ENCODE data around the gene KIF22. TPM values are rescaled to one million over a fixed set of nuclear protein-coding genes. Genes with fewer than 3 reads are reported as not detected.

Gene KIF22
- total and polyA plus RNA-seq, 9 of the 15 experiments (the other 6 are each of a cell fraction or from before 2014, with no cell fraction given) = 8.7 to 232 (median 131) TPM

GRCh38 chr16:29811896-29812665 is 21.5 kb downstream of the KIF22 start, which contains the start of gene PRRT2 (continued):
- TF ChIP-seq, protein P1, sequence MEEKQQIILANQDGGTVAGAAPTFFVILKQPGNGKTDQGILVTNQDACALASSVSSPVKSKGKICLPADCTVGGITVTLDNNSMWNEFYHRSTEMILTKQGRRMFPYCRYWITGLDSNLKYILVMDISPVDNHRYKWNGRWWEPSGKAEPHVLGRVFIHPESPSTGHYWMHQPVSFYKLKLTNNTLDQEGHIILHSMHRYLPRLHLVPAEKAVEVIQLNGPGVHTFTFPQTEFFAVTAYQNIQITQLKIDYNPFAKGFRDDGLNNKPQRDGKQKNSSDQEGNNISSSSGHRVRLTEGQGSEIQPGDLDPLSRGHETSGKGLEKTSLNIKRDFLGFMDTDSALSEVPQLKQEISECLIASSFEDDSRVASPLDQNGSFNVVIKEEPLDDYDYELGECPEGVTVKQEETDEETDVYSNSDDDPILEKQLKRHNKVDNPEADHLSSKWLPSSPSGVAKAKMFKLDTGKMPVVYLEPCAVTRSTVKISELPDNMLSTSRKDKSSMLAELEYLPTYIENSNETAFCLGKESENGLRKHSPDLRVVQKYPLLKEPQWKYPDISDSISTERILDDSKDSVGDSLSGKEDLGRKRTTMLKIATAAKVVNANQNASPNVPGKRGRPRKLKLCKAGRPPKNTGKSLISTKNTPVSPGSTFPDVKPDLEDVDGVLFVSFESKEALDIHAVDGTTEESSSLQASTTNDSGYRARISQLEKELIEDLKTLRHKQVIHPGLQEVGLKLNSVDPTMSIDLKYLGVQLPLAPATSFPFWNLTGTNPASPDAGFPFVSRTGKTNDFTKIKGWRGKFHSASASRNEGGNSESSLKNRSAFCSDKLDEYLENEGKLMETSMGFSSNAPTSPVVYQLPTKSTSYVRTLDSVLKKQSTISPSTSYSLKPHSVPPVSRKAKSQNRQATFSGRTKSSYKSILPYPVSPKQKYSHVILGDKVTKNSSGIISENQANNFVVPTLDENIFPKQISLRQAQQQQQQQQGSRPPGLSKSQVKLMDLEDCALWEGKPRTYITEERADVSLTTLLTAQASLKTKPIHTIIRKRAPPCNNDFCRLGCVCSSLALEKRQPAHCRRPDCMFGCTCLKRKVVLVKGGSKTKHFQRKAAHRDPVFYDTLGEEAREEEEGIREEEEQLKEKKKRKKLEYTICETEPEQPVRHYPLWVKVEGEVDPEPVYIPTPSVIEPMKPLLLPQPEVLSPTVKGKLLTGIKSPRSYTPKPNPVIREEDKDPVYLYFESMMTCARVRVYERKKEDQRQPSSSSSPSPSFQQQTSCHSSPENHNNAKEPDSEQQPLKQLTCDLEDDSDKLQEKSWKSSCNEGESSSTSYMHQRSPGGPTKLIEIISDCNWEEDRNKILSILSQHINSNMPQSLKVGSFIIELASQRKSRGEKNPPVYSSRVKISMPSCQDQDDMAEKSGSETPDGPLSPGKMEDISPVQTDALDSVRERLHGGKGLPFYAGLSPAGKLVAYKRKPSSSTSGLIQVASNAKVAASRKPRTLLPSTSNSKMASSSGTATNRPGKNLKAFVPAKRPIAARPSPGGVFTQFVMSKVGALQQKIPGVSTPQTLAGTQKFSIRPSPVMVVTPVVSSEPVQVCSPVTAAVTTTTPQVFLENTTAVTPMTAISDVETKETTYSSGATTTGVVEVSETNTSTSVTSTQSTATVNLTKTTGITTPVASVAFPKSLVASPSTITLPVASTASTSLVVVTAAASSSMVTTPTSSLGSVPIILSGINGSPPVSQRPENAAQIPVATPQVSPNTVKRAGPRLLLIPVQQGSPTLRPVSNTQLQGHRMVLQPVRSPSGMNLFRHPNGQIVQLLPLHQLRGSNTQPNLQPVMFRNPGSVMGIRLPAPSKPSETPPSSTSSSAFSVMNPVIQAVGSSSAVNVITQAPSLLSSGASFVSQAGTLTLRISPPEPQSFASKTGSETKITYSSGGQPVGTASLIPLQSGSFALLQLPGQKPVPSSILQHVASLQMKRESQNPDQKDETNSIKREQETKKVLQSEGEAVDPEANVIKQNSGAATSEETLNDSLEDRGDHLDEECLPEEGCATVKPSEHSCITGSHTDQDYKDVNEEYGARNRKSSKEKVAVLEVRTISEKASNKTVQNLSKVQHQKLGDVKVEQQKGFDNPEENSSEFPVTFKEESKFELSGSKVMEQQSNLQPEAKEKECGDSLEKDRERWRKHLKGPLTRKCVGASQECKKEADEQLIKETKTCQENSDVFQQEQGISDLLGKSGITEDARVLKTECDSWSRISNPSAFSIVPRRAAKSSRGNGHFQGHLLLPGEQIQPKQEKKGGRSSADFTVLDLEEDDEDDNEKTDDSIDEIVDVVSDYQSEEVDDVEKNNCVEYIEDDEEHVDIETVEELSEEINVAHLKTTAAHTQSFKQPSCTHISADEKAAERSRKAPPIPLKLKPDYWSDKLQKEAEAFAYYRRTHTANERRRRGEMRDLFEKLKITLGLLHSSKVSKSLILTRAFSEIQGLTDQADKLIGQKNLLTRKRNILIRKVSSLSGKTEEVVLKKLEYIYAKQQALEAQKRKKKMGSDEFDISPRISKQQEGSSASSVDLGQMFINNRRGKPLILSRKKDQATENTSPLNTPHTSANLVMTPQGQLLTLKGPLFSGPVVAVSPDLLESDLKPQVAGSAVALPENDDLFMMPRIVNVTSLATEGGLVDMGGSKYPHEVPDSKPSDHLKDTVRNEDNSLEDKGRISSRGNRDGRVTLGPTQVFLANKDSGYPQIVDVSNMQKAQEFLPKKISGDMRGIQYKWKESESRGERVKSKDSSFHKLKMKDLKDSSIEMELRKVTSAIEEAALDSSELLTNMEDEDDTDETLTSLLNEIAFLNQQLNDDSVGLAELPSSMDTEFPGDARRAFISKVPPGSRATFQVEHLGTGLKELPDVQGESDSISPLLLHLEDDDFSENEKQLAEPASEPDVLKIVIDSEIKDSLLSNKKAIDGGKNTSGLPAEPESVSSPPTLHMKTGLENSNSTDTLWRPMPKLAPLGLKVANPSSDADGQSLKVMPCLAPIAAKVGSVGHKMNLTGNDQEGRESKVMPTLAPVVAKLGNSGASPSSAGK (IDR thresholded peaks at IDR 0.05) = 0 out of 2 replicates have a peak, but pooled peaks have one; percentile 41
- TF ChIP-seq SRF (CRISPR knock-in tag; IDR thresholded peaks at IDR 0.05) (no peak), PURB (CRISPR knock-in tag; IDR thresholded peaks at IDR 0.05; ENCODE audit: low read depth) (no peak), SAFB2 (IDR thresholded peaks at IDR 0.05; ENCODE audit: borderline replicate concordance, low read depth, low read length, severe bottlenecking) (no peak), ZNF75A (CRISPR knock-in tag; IDR thresholded peaks at IDR 0.05) (no peak), ZFPM2 (CRISPR knock-in tag; IDR thresholded peaks at IDR 0.05) (no peak), ERF (CRISPR knock-in tag; IDR thresholded peaks at IDR 0.05) (no peak), SRSF1 (IDR thresholded peaks at IDR 0.05; ENCODE audit: low read depth, low read length) (no peak), NUFIP1 (IDR thresholded peaks at IDR 0.05; ENCODE audit: partially characterized antibody) (no peak), ZNF23 (CRISPR knock-in tag; IDR thresholded peaks at IDR 0.05) (no peak), SREBF2 (CRISPR knock-in tag; IDR thresholded peaks at IDR 0.05) (no peak), FOXP1 (CRISPR knock-in tag; IDR thresholded peaks at IDR 0.05) (no peak), ZNF696 (CRISPR knock-in tag; conservative IDR thresholded peaks at IDR 0.05) (no peak), HDAC1 (IDR thresholded peaks at IDR 0.05) (peak in 1 of 2 experiments; percentile 13; a peak in 1 of 4 replicates), SMARCC2 (IDR thresholded peaks at IDR 0.05; ENCODE audit: low read depth) (no peak), RBFOX2 (IDR thresholded peaks at IDR 0.05; ENCODE audit: low read depth, low read length) (no peak), MBD2 (IDR thresholded peaks at IDR 0.05; ENCODE audit: borderline replicate concordance, low read depth) (no peak), DIDO1 (tag; IDR thresholded peaks at IDR 0.05; ENCODE audit: low read depth) (no peak), NELFE (IDR thresholded peaks at IDR 0.05; ENCODE audit: insufficient read depth, insufficient read length) (no peak)

All from K562 (cell line).